Caco-2 (cell line): Measurements from ENCODE around the gene ADAM12. TPM values are rescaled to one million over a fixed set of nuclear protein-coding genes. Genes with fewer than 3 reads are reported as not detected.

Experiments
- BruUV-seq: library from RNA; stranded (reverse); fragments of 400-500 nt; replicated peaks from 2 replicates; lab custom pipeline; 2021; lab: Mats Ljungman, UMichigan
- CTCF ChIA-PET: fragments of 300-600 bp; sonication (Branson Sonifier 250); formaldehyde crosslinking; loops from one replicate; lab custom pipeline; 2022; ENCODE audit warnings: antibody characterized with exemption; lab: Charles Lee
- POLR2A ChIA-PET: fragments of 300-600 bp; sonication (Branson Sonifier 250); formaldehyde crosslinking; loops from one replicate; lab custom pipeline; 2022; ENCODE audit warnings: antibody characterized with exemption; lab: Charles Lee
- DNase-seq, 2 experiments: peaks; one replicate each; pipeline versions ENCODE4 v3.0.0 to v3.0.0-alpha.2; 2020 to 2022
- H3K27me3 ChIP-seq: replicated peaks from 2 replicates; pipeline ENCODE4 v1.6.0; 2011; ENCODE audit warnings: low read length; ENCODE audit not compliant: control insufficient read depth, insufficient read depth
- H3K36me3 ChIP-seq: 2 replicates; pipeline ENCODE4 v1.5.1; 2011; ENCODE audit warnings: low read length; ENCODE audit not compliant: control insufficient read depth, insufficient read depth
- H3K4me1 ChIP-seq: fragments of 250-450 bp; sonication (Bioruptor Pico); 2 replicates; pipeline ENCODE4 v1.5.1; 2020; ENCODE audit warnings: mild to moderate bottlenecking
- H3K4me3 ChIP-seq: 2 replicates; pipeline ENCODE4 v1.5.1; 2011; ENCODE audit warnings: low read depth, mild to moderate bottlenecking, control low read depth, low read length
- H3K9me3 ChIP-seq: fragments of 250-450 bp; sonication (Bioruptor Pico); 2 replicates; pipeline ENCODE4 v1.5.1; 2020; ENCODE audit warnings: mild to moderate bottlenecking, moderate library complexity
- H3K27ac Mint-ChIP-seq: one replicate; pipeline ENCODE4 v1.8.0; 2022; ENCODE audit warnings: mixed read lengths; ENCODE audit not compliant: unreplicated experiment
- H3K27me3 Mint-ChIP-seq: one replicate; pipeline ENCODE4 v1.8.0; 2022; ENCODE audit warnings: mixed read lengths; ENCODE audit not compliant: insufficient read depth, unreplicated experiment
- H3K36me3 Mint-ChIP-seq: one replicate; pipeline ENCODE4 v1.8.0; 2022; ENCODE audit warnings: mild to moderate bottlenecking, mixed read lengths; ENCODE audit not compliant: insufficient read depth, unreplicated experiment
- H3K4me1 Mint-ChIP-seq: one replicate; pipeline ENCODE4 v1.8.0; 2022; ENCODE audit warnings: low read depth, mixed read lengths; ENCODE audit not compliant: unreplicated experiment
- H3K4me3 Mint-ChIP-seq: one replicate; pipeline ENCODE4 v1.8.0; 2022; ENCODE audit warnings: mild to moderate bottlenecking, moderate library complexity, mixed read lengths; ENCODE audit not compliant: unreplicated experiment
- H3K9me3 Mint-ChIP-seq: one replicate; pipeline ENCODE4 v1.8.0; 2022; ENCODE audit warnings: mixed read lengths; ENCODE audit not compliant: unreplicated experiment
- intact Hi-C: fragments of 100-400 bp; cut with micrococcal nuclease; formaldehyde crosslinking; loops from one replicate; pipeline ENCODE4 v1.10.0; 2022; ENCODE audit not compliant: unreplicated experiment
- total RNA-seq: library from RNA; stranded (reverse); gene quantifications from 2 replicates; pipeline ENCODE4 v1.2.3, GENCODE V29; 2022
- TF ChIP-seq, protein P1 (sequence below), 2 experiments: fragments of 200-600 bp in 1 of 2; IDR thresholded peaks; 1 replicate in 1 of 2; 2 replicates in 1 of 2; pipeline versions ENCODE4 v1.5.1 to v1.8.0; 2011 to 2022; ENCODE audit warnings: antibody characterized with exemption in 1 of 2, control low read depth in 1 of 2, inconsistent platforms in 1 of 2, low read depth in 1 of 2, low read length in 1 of 2, mild to moderate bottlenecking in 1 of 2, moderate library complexity in 1 of 2; ENCODE audit not compliant: insufficient read depth in 1 of 2, severe bottlenecking in 1 of 2, unreplicated experiment in 1 of 2

The ADAM12 gene
- total RNA-seq, 1 experiment from 2014 or later, result not detected

DNA sequence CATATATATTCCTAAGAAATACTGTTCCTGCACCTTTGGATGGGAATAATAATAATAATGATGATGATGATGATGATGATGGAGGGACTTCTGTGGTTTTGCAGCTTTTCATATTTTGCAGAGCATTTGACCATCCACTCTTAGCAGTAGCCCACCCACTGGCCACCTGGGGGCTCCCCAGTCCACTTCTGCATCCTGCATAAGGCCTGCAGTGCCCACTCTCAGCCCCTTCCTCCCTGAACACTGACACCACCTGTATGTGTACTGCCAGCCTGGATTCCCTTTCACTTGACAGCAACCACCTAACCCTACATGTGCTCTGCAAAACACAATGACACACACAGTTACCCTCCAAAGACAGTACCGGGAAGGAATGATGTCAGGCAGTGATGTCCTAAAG, 131.4 kb downstream of the ADAM12 start:
- Mint-ChIP-seq H3K4me1 (no peaks in the 10 kb centered on the region), H3K4me3 (no peak overlapping the region)
- CTCF ChIA-PET, result no interaction called here

DNA sequence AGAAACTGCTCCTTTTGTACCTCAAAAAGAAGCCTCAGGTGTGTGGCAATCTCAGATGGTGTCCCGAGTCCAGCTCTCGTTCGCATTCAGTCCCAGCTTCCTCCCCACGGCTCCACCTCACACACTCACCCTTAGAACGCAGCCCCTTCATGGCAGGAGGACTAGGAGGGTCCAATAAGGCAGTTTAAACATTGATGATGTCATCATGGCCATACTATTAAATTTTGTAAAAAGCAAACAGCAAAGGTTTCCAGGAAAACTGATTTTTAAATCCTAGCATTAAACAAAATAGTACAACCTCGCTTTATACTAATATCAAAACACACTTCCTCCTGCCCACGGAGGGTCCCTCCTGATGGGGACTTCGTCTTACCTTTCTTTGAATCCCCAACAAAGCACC, 133.0 kb downstream of the ADAM12 start:
- H3K4me3 Mint-ChIP-seq, result no peak overlapping the region
- H3K27me3 ChIP-seq, result no peaks in the 10 kb centered on the region
- BruUV-seq, result no TSS peak
- H3K9me3 ChIP-seq, result no peaks in the 10 kb centered on the region
- H3K27me3 Mint-ChIP-seq, result peaks cover 26% of the 10 kb centered on the region
- peaks cover 17% of the 10 kb centered on the region for H3K9me3 Mint-ChIP-seq
- H3K36me3 Mint-ChIP-seq, result no peaks in the 10 kb centered on the region
- H3K4me1 ChIP-seq, result no peaks in the 10 kb centered on the region
- ChIA-PET CTCF (no interaction called here), POLR2A (no interaction called here)
- DNase-seq, result no peak
- no peak overlapping the region for H3K27ac Mint-ChIP-seq
- H3K4me3 ChIP-seq, result no peak overlapping the region
- TF ChIP-seq, protein P1, sequence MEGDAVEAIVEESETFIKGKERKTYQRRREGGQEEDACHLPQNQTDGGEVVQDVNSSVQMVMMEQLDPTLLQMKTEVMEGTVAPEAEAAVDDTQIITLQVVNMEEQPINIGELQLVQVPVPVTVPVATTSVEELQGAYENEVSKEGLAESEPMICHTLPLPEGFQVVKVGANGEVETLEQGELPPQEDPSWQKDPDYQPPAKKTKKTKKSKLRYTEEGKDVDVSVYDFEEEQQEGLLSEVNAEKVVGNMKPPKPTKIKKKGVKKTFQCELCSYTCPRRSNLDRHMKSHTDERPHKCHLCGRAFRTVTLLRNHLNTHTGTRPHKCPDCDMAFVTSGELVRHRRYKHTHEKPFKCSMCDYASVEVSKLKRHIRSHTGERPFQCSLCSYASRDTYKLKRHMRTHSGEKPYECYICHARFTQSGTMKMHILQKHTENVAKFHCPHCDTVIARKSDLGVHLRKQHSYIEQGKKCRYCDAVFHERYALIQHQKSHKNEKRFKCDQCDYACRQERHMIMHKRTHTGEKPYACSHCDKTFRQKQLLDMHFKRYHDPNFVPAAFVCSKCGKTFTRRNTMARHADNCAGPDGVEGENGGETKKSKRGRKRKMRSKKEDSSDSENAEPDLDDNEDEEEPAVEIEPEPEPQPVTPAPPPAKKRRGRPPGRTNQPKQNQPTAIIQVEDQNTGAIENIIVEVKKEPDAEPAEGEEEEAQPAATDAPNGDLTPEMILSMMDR (IDR thresholded peaks at IDR 0.05; ENCODE audit: insufficient read depth in 1 of 2, low read depth in 1 of 2, low read length in 1 of 2, severe bottlenecking in 1 of 2, unreplicated experiment in 1 of 2), result no peak
- no peaks in the 10 kb centered on the region for H3K36me3 ChIP-seq
- H3K4me1 Mint-ChIP-seq, result no peaks in the 10 kb centered on the region
- intact Hi-C loops, result no loop called here

More for the DNA sequence above, 131.4 kb downstream of the ADAM12 start:
- POLR2A ChIA-PET, result no interaction called here
- no peak for DNase-seq
- TF ChIP-seq, protein P1 (IDR thresholded peaks at IDR 0.05; ENCODE audit: insufficient read depth in 1 of 2, low read depth in 1 of 2, low read length in 1 of 2, severe bottlenecking in 1 of 2, unreplicated experiment in 1 of 2), result peak in 1 of 2 experiments; percentile 11
- Mint-ChIP-seq H3K36me3 (no peaks in the 10 kb centered on the region), H3K27ac (no peak overlapping the region), H3K27me3 (peaks cover 22% of the 10 kb centered on the region), H3K9me3 (peaks cover 6% of the 10 kb centered on the region)
- no peaks in the 10 kb centered on the region for H3K36me3 ChIP-seq
- H3K4me3 ChIP-seq, result no peak overlapping the region
- no peaks in the 10 kb centered on the region for H3K4me1 ChIP-seq
- intact Hi-C loops, result no loop called here
- H3K9me3 ChIP-seq, result no peaks in the 10 kb centered on the region
- no TSS peak for BruUV-seq
- no peaks in the 10 kb centered on the region for H3K27me3 ChIP-seq

DNA sequence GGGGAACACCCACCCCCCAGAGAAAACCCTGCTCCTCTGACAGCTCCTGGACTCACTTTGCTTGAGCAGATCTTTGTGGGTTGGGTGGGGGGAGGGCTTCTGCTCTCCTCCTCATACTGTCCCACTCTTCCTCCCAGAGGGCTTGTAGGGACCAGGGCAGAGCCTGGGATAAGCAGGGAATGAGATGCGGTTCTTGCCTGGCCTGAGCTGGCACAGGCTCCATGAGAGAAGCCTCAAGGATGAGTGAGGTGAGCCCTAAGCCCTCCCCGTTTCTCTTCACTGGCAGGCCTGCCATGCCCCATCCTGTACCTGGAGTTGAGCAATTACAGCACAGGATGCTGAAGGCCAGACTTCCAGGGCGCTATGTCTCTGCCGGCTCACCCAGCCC, 134.7 kb downstream of the ADAM12 start:
- DNase-seq, result no peak
- Histone ChIP-seq H3K9me3 (no peaks in the 10 kb centered on the region), H3K36me3 (no peaks in the 10 kb centered on the region), H3K4me1 (peaks cover 4% of the 10 kb centered on the region; the same call in 1 of the 2 replicates), H3K27me3 (no peaks in the 10 kb centered on the region), H3K4me3 (no peak overlapping the region)
- intact Hi-C loops, result no loop called here
- ChIA-PET CTCF (no interaction called here), POLR2A (no interaction called here)
- TF ChIP-seq, protein P1 (IDR thresholded peaks at IDR 0.05; ENCODE audit: insufficient read depth in 1 of 2, low read depth in 1 of 2, low read length in 1 of 2, severe bottlenecking in 1 of 2, unreplicated experiment in 1 of 2), result no peak
- no TSS peak for BruUV-seq
- H3K36me3 Mint-ChIP-seq, result no peaks in the 10 kb centered on the region
- peaks cover 24% of the 10 kb centered on the region for H3K27me3 Mint-ChIP-seq
- H3K27ac Mint-ChIP-seq, result no peak overlapping the region
- H3K9me3 Mint-ChIP-seq, result peaks cover 17% of the 10 kb centered on the region
- no peaks in the 10 kb centered on the region for H3K4me1 Mint-ChIP-seq
- no peak overlapping the region for H3K4me3 Mint-ChIP-seq
